Fibroblast of skin of right biceps (primary cell): ENCODE data around the gene FUBP1.
"Not testable (repeated sequence)": the region's sequence is repeated elsewhere in the genome, so short reads cannot be mapped to it uniquely, and the experiment has no call there.

Experiments
- DNase-seq: peaks from one replicate; pipeline ENCODE4 v3.0.0-alpha.2; 2013

The FUBP1 gene

GRCh38 chr1:77978969-77979876, at the start of gene FUBP1:
TSS of gene FUBP1 (minus strand) at chr1:77979072. CDS start at chr1:77979004, 68 bp downstream.
- peak; percentile 99 for DNase-seq

GRCh38 chr1:78021134-78021533, 42.3 kb upstream of the FUBP1 start:
- DNase-seq, result not testable (repeated sequence)

GRCh38 chr1:78019024-78019423, 40.2 kb upstream of the FUBP1 start:
- DNase-seq, result no peak

- DNase-seq, result no peak
These were observed 36.3 kb upstream of the FUBP1 start for GRCh38 chr1:78015148-78015547.

- no peak for DNase-seq
These were observed 32.2 kb upstream of the FUBP1 start for GRCh38 chr1:78011050-78011449.

GRCh38 chr1:78009836-78010235, 31.0 kb upstream of the FUBP1 start:
- DNase-seq, result peak; percentile 53

GRCh38 chr1:78009276-78009675, 30.4 kb upstream of the FUBP1 start:
- no peak for DNase-seq

- no peak for DNase-seq
These were observed 28.9 kb upstream of the FUBP1 start for GRCh38 chr1:78007677-78008341.

GRCh38 chr1:78006521-78006920, 27.6 kb upstream of the FUBP1 start:
- no peak for DNase-seq

GRCh38 chr1:78005755-78006154, 26.9 kb upstream of the FUBP1 start:
- peak; percentile 93 for DNase-seq

- DNase-seq, result no peak
These were observed 26.5 kb upstream of the FUBP1 start for GRCh38 chr1:78005448-78005722.

- peak; percentile 98 for DNase-seq
These were observed 26.0 kb upstream of the FUBP1 start, which contains the start of gene DNAJB4 for GRCh38 chr1:78004719-78005447. TSS of gene DNAJB4 (plus strand) at chr1:78004939. CDS start at chr1:78005111, 172 bp downstream.

- DNase-seq, result peak; percentile 89
These were observed 25.2 kb upstream of the FUBP1 start for GRCh38 chr1:78003882-78004718.

GRCh38 chr1:78003070-78003746, 24.3 kb upstream of the FUBP1 start:
- DNase-seq, result peak; percentile 14

- not testable (repeated sequence) for DNase-seq
These were observed 21.7 kb upstream of the FUBP1 start for GRCh38 chr1:78000536-78000935.

- no peak for DNase-seq
These were observed 17.9 kb upstream of the FUBP1 start for GRCh38 chr1:77996734-77997133.

GRCh38 chr1:77994117-77994705, 15.3 kb upstream of the FUBP1 start:
- DNase-seq, result no peak

- no peak for DNase-seq
These were observed 12.8 kb upstream of the FUBP1 start for GRCh38 chr1:77991638-77992037.

GRCh38 chr1:77990629-77991204, 11.8 kb upstream of the FUBP1 start:
- DNase-seq, result no peak

- DNase-seq, result no peak
These were observed 10.9 kb upstream of the FUBP1 start for GRCh38 chr1:77989744-77990143.

- DNase-seq, result no peak
These were observed 9.0 kb upstream of the FUBP1 start for GRCh38 chr1:77987919-77988318.
